Cardiac muscle cell (in vitro differentiated cells and primary cell): ENCODE data around the gene ASPHD2. TPM values are rescaled to one million over a fixed set of nuclear protein-coding genes. Genes with fewer than 3 reads are reported as not detected.

Experiments used
- DNase-seq, 2 donors: peaks; one replicate each; pipeline versions ENCODE4 v3.0.0 to v3.0.0-alpha.2; 2010 to 2017; ENCODE audit warnings: low read depth in 1 of 2, low spot score in 1 of 2
- H3K27ac ChIP-seq: fragments of 200-600 bp; sonication (generic); 2 replicates; pipeline ENCODE4 v1.5.1; 2016
- H3K27me3 ChIP-seq: fragments of 200-600 bp; sonication (generic); 2 replicates; pipeline ENCODE4 v1.6.0; 2016; ENCODE audit warnings: control low read depth
- H3K36me3 ChIP-seq: fragments of 200-600 bp; sonication (generic); 2 replicates; pipeline ENCODE4 v1.5.1; 2016; ENCODE audit warnings: control low read depth
- H3K4me1 ChIP-seq: fragments of 200-600 bp; sonication (generic); 2 replicates; pipeline ENCODE4 v1.8.1; 2017; ENCODE audit warnings: low read depth, mild to moderate bottlenecking, mixed run types
- H3K4me3 ChIP-seq: fragments of 200-600 bp; sonication (generic); 2 replicates; pipeline ENCODE4 v1.5.1; 2016; ENCODE audit warnings: mild to moderate bottlenecking
- H3K9me3 ChIP-seq: fragments of 200-600 bp; sonication (generic); 2 replicates; pipeline ENCODE4 v1.5.1; 2017; ENCODE audit warnings: low read depth, mild to moderate bottlenecking, control low read depth
- polyA plus RNA-seq: library from polyadenylated mRNA; unstranded; fragments of >200 nt; fragmentation: Nextera tagmentation; extraction: Ambion mirVana; gene quantifications from 2 replicates; pipeline ENCODE4 v1.2.1, GENCODE V29; 2016
- total RNA-seq: library from RNA; depleted of rRNA; stranded (reverse); fragments of >200 nt; gene quantifications from 2 replicates; pipeline ENCODE4 v1.2.3, GENCODE V29; 2016
- TF ChIP-seq, protein P1 (sequence below): IDR thresholded peaks from 2 replicates; pipeline ENCODE4 v1.5.1; 2012; ENCODE audit warnings: low read depth, mild to moderate bottlenecking, low read length

ASPHD2 gene
- total and polyA plus RNA-seq, 2 experiments from 2014 or later = 1.8 to 2.0 TPM

DNA sequence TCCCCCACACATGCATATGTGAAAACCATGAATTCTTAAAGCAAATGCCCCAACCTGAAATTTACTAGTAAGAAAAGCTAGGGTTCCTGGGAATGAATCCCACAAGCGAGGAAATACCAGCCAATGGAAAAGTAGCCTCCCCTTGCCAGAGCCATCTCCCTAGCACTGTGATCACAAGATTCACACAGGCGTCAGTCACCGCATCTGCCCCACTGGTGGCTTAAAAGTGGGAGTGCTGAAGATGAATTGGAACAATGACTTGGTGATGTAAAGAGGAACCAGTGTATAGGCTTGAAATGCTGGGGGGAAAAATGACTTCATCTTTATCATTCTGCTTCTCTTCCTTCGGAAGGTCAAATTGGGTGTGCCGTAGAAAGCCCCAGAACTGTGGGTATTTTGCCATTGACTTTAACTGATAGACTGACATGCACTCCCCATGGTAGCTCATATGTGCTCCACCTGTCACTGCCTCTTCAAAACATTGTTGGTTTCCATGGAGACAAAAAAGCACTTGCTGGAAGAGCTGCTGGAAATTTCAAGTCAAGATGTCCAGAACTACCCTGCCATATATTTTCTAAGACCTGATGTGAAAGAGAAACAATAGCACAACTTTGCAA lies 19.2 kb upstream of the ASPHD2 start:
- H3K9me3 ChIP-seq = no peaks in the 10 kb centered on the region
- TF ChIP-seq, protein P1, sequence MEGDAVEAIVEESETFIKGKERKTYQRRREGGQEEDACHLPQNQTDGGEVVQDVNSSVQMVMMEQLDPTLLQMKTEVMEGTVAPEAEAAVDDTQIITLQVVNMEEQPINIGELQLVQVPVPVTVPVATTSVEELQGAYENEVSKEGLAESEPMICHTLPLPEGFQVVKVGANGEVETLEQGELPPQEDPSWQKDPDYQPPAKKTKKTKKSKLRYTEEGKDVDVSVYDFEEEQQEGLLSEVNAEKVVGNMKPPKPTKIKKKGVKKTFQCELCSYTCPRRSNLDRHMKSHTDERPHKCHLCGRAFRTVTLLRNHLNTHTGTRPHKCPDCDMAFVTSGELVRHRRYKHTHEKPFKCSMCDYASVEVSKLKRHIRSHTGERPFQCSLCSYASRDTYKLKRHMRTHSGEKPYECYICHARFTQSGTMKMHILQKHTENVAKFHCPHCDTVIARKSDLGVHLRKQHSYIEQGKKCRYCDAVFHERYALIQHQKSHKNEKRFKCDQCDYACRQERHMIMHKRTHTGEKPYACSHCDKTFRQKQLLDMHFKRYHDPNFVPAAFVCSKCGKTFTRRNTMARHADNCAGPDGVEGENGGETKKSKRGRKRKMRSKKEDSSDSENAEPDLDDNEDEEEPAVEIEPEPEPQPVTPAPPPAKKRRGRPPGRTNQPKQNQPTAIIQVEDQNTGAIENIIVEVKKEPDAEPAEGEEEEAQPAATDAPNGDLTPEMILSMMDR = no peak
- no peak for DNase-seq
- peaks cover 6% of the 10 kb centered on the region for H3K27me3 ChIP-seq
- H3K36me3 ChIP-seq = no peaks in the 10 kb centered on the region
- H3K27ac ChIP-seq = no peak overlapping the region
- H3K4me1 ChIP-seq = no peaks in the 10 kb centered on the region
- H3K4me3 ChIP-seq = no peak overlapping the region

DNA sequence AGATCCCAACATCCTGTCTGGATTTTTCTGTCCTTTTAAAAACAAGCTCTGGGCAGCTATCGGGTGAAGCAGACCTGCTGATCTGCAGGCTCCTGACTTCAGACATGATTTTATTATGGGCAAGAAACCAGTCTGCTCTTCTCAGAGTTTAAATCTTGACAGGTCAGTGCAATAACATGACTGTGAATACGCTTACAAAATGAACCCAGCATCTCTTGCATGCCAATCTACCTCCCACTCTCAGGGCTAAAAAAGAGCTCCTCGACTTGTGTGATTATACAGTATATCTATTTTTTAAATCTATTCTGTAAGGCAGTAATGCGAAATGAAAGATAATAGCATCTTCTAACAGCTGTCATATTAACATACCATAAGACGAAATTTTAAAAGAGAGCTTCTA lies 18.7 kb upstream of the ASPHD2 start:
- no peak for DNase-seq
- no peak overlapping the region for H3K27ac ChIP-seq
- TF ChIP-seq, protein P1 = no peak

DNA sequence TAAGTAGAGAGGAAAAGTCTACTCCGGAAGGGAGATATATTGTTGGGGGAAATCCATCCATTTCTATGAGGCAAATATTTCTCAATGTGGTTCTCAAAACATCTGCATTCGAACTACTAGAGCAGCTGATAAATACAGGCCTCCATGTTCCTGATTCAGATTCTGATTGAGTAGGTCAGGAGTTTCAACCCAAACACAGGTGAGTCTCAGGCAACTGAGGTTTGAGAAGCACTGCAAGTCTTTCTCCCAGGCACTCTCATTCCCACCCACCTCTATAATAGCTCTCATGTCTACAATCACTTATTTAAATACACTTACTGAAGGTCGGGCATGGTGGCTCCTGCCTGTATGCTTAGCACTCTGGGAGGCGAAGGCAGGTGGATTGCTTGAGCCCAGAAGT lies 14.7 kb upstream of the ASPHD2 start:
- Histone ChIP-seq H3K4me1 (no peaks in the 10 kb centered on the region), H3K27ac (no peak overlapping the region), H3K36me3 (no peaks in the 10 kb centered on the region), H3K27me3 (peaks cover 6% of the 10 kb centered on the region), H3K4me3 (no peak overlapping the region), H3K9me3 (no peaks in the 10 kb centered on the region)
- DNase-seq = no peak
- TF ChIP-seq, protein P1 = no peak

More for the DNA sequence above, 18.7 kb upstream of the ASPHD2 start:
- Histone ChIP-seq H3K4me1 (no peaks in the 10 kb centered on the region), H3K4me3 (no peak overlapping the region), H3K36me3 (no peaks in the 10 kb centered on the region), H3K27me3 (peaks cover 6% of the 10 kb centered on the region), H3K9me3 (no peaks in the 10 kb centered on the region)

DNA sequence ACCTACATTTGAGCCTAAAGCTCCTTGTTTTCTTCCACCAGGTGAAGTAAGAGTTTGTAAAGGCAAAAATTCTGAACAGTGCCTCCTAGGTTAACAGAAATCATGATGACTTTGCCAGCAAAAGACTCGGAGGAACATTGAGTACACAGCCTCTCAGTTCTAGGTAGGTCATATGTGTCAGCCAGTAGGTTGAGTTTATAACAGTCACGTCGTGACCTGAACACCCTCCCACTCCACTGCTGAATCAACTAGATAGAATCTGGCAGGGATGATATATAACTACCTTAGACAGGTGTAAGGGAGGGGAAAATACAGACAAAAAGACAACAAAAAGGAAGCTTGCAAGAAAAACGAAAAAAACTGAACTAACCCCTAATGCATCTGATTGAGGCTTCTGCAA lies 12.8 kb upstream of the ASPHD2 start:
- no peak overlapping the region for H3K27ac ChIP-seq
- TF ChIP-seq, protein P1 = no peak
- DNase-seq = no peak
- peaks cover 6% of the 10 kb centered on the region for H3K27me3 ChIP-seq
- H3K4me1 ChIP-seq = no peaks in the 10 kb centered on the region
- no peaks in the 10 kb centered on the region for H3K9me3 ChIP-seq
- no peak overlapping the region for H3K4me3 ChIP-seq
- no peaks in the 10 kb centered on the region for H3K36me3 ChIP-seq

DNA sequence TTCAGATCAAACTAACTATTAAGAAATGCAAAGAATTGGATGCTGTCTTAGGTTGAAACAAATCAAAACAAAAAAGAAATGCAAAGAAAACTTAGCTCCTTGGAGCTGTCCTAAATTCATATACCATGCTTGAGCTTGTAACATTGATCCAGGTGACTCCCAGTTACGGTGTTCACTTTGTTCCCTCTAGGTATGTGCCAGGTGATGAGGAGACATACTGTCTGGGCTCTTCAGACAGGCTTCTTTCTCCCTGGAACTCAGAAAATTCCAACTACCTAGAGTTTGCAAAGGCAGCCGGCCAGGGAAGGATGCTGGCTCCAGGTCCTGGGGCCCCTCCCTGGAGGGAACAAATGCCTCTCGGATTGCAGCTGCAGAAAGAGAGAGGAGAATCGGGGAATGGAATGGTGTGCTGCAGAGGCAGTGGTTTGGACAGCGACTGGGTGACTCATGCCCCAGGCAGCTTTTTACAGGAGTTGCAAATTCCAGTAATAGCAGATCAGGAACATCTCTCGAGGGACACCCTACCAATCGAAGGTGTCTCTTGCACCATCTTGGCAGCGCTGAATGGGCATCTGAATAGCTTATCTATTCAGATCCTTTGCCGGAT lies 12.3 kb upstream of the ASPHD2 start:
- Histone ChIP-seq H3K4me3 (no peak overlapping the region), H3K27ac (no peak overlapping the region), H3K9me3 (no peaks in the 10 kb centered on the region), H3K4me1 (no peaks in the 10 kb centered on the region), H3K27me3 (peaks cover 5% of the 10 kb centered on the region), H3K36me3 (no peaks in the 10 kb centered on the region)
- DNase-seq = peak; percentile 45 to 75
- TF ChIP-seq, protein P1 = no peak
